B cell (primary cell): ENCODE results near the gene CHIT1.

Experiments
- CTCF ChIP-seq: fragments of 200-600 bp; IDR thresholded peaks from one replicate; pipeline ENCODE4 v1.8.0; 2022; ENCODE audit warnings: antibody characterized with exemption, mild to moderate bottlenecking
- EZH2 ChIP-seq: IDR thresholded peaks from 2 replicates; pipeline ENCODE4 v1.6.1; 2012; ENCODE audit warnings: borderline replicate concordance, low read depth, mild to moderate bottlenecking, moderate library complexity, low read length; ENCODE audit not compliant: insufficient read depth, poor library complexity, severe bottlenecking

GRCh38 chr1:203210350-203210749 lies 19.1 kb downstream of the CHIT1 start:
- TF ChIP-seq CTCF (no peak), EZH2 (no peak)
